GM06990 (cell line): ENCODE results near the gene PEX11G.
A peak's percentile ranks its signal among the peaks of the same experiment; 100 is the strongest.

Experiments
- DNase-seq: peaks from one replicate; pipeline ENCODE4 v3.0.0-alpha.2; 2011; ENCODE audit not compliant: insufficient read length; ENCODE audit errors: extremely low read depth
- H3K27me3 ChIP-seq: replicated peaks from 2 replicates; pipeline ENCODE4 v1.6.0; 2011; ENCODE audit warnings: low read length; ENCODE audit not compliant: control insufficient read depth, insufficient read depth
- H3K36me3 ChIP-seq: 2 replicates; pipeline ENCODE4 v1.5.1; 2011; ENCODE audit warnings: low read length; ENCODE audit not compliant: control insufficient read depth, insufficient read depth
- H3K4me3 ChIP-seq: replicated peaks from 2 replicates; pipeline ENCODE4 v1.5.1; 2011; ENCODE audit warnings: low read depth, mild to moderate bottlenecking, control low read depth, low read length
- CTCF ChIP-seq: IDR thresholded peaks from 2 replicates; pipeline ENCODE4 v1.5.1; 2011; ENCODE audit warnings: low read length, control low read depth, mild to moderate bottlenecking, inconsistent platforms; ENCODE audit not compliant: insufficient read depth, poor library complexity, severe bottlenecking

Gene PEX11G

GRCh38 chr19:7519361-7520130 is 30.7 kb upstream of the PEX11G start:
- DNase-seq = no peak
- Histone ChIP-seq H3K36me3 (no peaks in the 10 kb centered on the region), H3K27me3 (peaks cover 2% of the 10 kb centered on the region), H3K4me3 (no peak overlapping the region)
- TF ChIP-seq CTCF = no peak

GRCh38 chr19:7516878-7517277 is 28.0 kb upstream of the PEX11G start:
- H3K27me3 ChIP-seq = peaks cover 2% of the 10 kb centered on the region
- TF ChIP-seq CTCF = no peak
- H3K4me3 ChIP-seq = no peak overlapping the region
- no peak for DNase-seq
- H3K36me3 ChIP-seq = no peaks in the 10 kb centered on the region

- no peak for DNase-seq
- H3K36me3 ChIP-seq = no peaks in the 10 kb centered on the region
- peaks cover 2% of the 10 kb centered on the region for H3K27me3 ChIP-seq
- peak overlapping the region; percentile 12; the same call in 1 of the 2 replicates for H3K4me3 ChIP-seq
- TF ChIP-seq CTCF = no peak
Measured at GRCh38 chr19:7516333-7516732, 27.5 kb upstream of the PEX11G start.

DNA sequence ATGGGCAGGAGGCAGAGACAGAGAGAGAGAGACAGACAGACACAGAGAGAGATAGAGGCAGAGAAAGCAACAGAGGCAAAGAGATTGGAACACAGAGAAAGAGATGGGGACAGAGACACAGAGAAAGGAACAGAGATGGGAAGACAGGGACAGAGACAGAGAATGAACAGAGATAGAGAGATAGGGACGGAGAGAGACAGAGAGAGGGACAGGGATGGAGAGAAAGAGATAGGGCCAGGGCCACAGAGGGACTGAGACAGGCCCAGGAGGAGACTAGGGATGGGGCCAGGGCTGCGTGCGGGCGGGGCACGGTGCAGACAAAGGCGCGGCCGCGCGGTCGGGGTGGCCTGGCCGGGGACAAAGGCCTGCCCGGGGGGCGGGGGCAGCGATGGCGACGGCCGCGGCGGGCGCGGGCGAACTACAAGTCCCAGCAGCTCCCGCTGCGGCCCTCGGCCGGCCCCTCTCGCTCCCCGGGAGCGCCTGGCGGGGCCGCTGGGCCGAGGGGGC is 26.9 kb upstream of the PEX11G start, which contains the start of gene ZNF358:
Gene ZNF358, plus strand, starts transcription at position 459 of the 507 bp plus-strand sequence. CDS start 3,140 bp downstream, outside the sequence.
- Histone ChIP-seq H3K36me3 (no peaks in the 10 kb centered on the region), H3K4me3 (peak within 1 kb of the TSS; percentile 12; the same call in 1 of the 2 replicates), H3K27me3 (peaks cover 2% of the 10 kb centered on the region)
- no peak for TF ChIP-seq CTCF
- DNase-seq = peak; percentile 59

DNA sequence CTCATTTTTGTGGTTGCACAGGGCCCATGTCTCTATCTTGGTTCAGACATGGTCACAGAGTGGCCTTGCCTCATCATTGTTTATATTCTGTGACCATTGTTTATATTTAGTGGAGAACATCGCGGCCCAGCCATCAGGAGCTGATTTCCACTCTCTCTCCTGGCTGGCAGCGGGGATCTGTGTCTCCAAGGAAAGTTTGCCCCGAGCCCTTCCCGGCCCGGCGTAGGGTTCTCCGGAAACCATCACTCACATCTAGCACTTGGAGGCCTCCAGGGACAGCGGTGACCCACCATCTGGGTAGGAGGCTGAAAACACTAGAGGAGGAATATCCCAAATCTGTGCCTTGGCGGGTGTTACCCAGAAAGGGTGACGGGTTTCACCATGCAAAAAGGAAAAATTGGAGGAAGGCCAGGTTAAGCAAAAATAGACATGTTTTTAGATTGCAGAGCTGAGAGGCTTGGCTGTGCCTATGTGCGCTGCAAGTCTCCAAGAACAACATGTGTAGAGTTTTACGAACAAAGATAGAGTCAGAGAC is 26.3 kb upstream of the PEX11G start:
- H3K4me3 ChIP-seq = no peak overlapping the region
- no peak for DNase-seq
- H3K36me3 ChIP-seq = no peaks in the 10 kb centered on the region
- peaks cover 2% of the 10 kb centered on the region for H3K27me3 ChIP-seq
- no peak for TF ChIP-seq CTCF
